Measurements from ENCODE around the gene P2RY12.

Gene P2RY12

GRCh38 chr3:151328298-151328995, 56.1 kb downstream of the P2RY12 start:
- Histone ChIP-seq H3K4me2 (no peak overlapping the region), H3K79me2 (ENCODE audit: insufficient read depth, low read depth) (no peaks in the 10 kb centered on the region), H3K36me3 (ENCODE audit: insufficient read depth) (no peaks in the 10 kb centered on the region), H3K9ac (no peak overlapping the region), H3K4me1 (ENCODE audit: low read depth, poor library complexity, severe bottlenecking) (no peaks in the 10 kb centered on the region), H3K27me3 (ENCODE audit: insufficient read depth, low read depth) (no peaks in the 10 kb centered on the region), H2AFZ (ENCODE audit: low read depth) (no peak overlapping the region), H3K4me3 (IDR thresholded peaks at IDR 0.05; ENCODE audit: insufficient read depth, low read depth, low read length) (no peak overlapping the region), H3K27ac (no peak overlapping the region), H4K20me1 (ENCODE audit: insufficient read depth) (no peaks in the 10 kb centered on the region)
- no peak for TF ChIP-seq CTCF (conservative IDR thresholded peaks at IDR 0.05; ENCODE audit: low read depth, low read length)

GRCh38 chr3:151327571-151328198, 56.9 kb downstream of the P2RY12 start:
- Histone ChIP-seq H3K79me2 (ENCODE audit: insufficient read depth, low read depth) (no peaks in the 10 kb centered on the region), H3K27me3 (ENCODE audit: insufficient read depth, low read depth) (no peaks in the 10 kb centered on the region), H3K9ac (no peak overlapping the region), H3K4me3 (IDR thresholded peaks at IDR 0.05; ENCODE audit: insufficient read depth, low read depth, low read length) (no peak overlapping the region), H3K27ac (no peak overlapping the region), H3K36me3 (ENCODE audit: insufficient read depth) (no peaks in the 10 kb centered on the region), H2AFZ (ENCODE audit: low read depth) (no peak overlapping the region), H3K4me1 (ENCODE audit: low read depth, poor library complexity, severe bottlenecking) (no peaks in the 10 kb centered on the region), H4K20me1 (ENCODE audit: insufficient read depth) (no peaks in the 10 kb centered on the region), H3K4me2 (no peak overlapping the region)
- peak; percentile 65 for TF ChIP-seq CTCF (conservative IDR thresholded peaks at IDR 0.05; ENCODE audit: low read depth, low read length)

- Histone ChIP-seq H3K4me3 (IDR thresholded peaks at IDR 0.05; ENCODE audit: insufficient read depth, low read depth, low read length) (no peak overlapping the region), H3K4me2 (no peak overlapping the region), H3K36me3 (ENCODE audit: insufficient read depth) (no peaks in the 10 kb centered on the region), H3K27ac (no peak overlapping the region), H3K4me1 (ENCODE audit: low read depth, poor library complexity, severe bottlenecking) (peaks cover 2% of the 10 kb centered on the region), H3K9ac (no peak overlapping the region), H2AFZ (ENCODE audit: low read depth) (no peak overlapping the region), H3K79me2 (ENCODE audit: insufficient read depth, low read depth) (no peaks in the 10 kb centered on the region), H3K27me3 (ENCODE audit: insufficient read depth, low read depth) (no peaks in the 10 kb centered on the region), H4K20me1 (ENCODE audit: insufficient read depth) (no peaks in the 10 kb centered on the region)
- no peak for TF ChIP-seq CTCF (conservative IDR thresholded peaks at IDR 0.05; ENCODE audit: low read depth, low read length)
These were observed 62.0 kb downstream of the P2RY12 start for GRCh38 chr3:151322511-151322910.

- Histone ChIP-seq H3K36me3 (ENCODE audit: insufficient read depth) (no peaks in the 10 kb centered on the region), H3K79me2 (ENCODE audit: insufficient read depth, low read depth) (no peaks in the 10 kb centered on the region), H4K20me1 (ENCODE audit: insufficient read depth) (no peaks in the 10 kb centered on the region), H3K27ac (no peak overlapping the region), H3K4me1 (ENCODE audit: low read depth, poor library complexity, severe bottlenecking) (peaks cover 12% of the 10 kb centered on the region), H3K27me3 (ENCODE audit: insufficient read depth, low read depth) (no peaks in the 10 kb centered on the region), H3K4me3 (IDR thresholded peaks at IDR 0.05; ENCODE audit: insufficient read depth, low read depth, low read length) (no peak overlapping the region), H3K9ac (no peak overlapping the region), H2AFZ (ENCODE audit: low read depth) (no peak overlapping the region), H3K4me2 (no peak overlapping the region)
- TF ChIP-seq CTCF (conservative IDR thresholded peaks at IDR 0.05; ENCODE audit: low read depth, low read length): no peak
These were observed 63.0 kb downstream of the P2RY12 start for GRCh38 chr3:151321526-151321925.

Data from KMS-11 (cell line).